ENCODE data around the gene SMIM45.
A peak's percentile ranks its signal among the peaks of the same experiment; 100 is the strongest.

The SMIM45 gene

GRCh38 chr22:41989246-41989645 is 37.3 kb downstream of the SMIM45 start:
- no peak for TF ChIP-seq CTCF (IDR thresholded peaks at IDR 0.05; ENCODE audit: low read depth, low read length, missing control alignments)
- no peak for DNase-seq (ENCODE audit: low read depth)
- in situ Hi-C loops (cut with HindIII; ENCODE audit: low sequenced_read_pairs), result no loop called here
- no peak overlapping the region for H3K4me3 ChIP-seq (ENCODE audit: low read depth, low read length)

GRCh38 chr22:41991111-41991510 is 39.2 kb downstream of the SMIM45 start:
- in situ Hi-C loops (cut with HindIII; ENCODE audit: low sequenced_read_pairs), result no loop called here
- DNase-seq (ENCODE audit: low read depth), result no peak
- TF ChIP-seq CTCF (IDR thresholded peaks at IDR 0.05; ENCODE audit: low read depth, low read length, missing control alignments), result no peak
- no peak overlapping the region for H3K4me3 ChIP-seq (ENCODE audit: low read depth, low read length)

- DNase-seq (ENCODE audit: low read depth), result no peak
- no peak overlapping the region for H3K4me3 ChIP-seq (ENCODE audit: low read depth, low read length)
These were observed 40.5 kb downstream of the SMIM45 start for GRCh38 chr22:41992496-41992895.

DNA sequence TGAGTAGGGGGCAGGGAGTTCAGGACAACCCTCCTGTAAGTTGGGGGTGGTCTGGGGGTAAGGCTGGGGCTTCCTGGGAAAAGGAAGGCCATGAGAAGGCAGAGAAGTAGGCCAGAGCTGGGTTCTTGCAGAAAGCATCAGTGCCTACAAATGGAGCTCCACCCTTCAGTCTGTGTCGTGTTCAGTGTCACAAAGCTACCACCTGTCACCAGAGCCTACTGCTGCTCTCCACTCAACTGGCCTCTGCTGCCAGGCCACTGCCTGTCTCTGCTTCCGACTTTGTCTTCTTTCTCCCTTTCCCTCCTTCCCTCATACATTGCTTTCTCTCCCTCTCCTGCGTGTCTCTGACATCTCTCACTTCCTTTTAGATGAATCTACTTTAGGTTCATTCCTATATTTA is 43.3 kb downstream of the SMIM45 start:
- no peak for TF ChIP-seq CTCF (IDR thresholded peaks at IDR 0.05; ENCODE audit: low read depth, low read length, missing control alignments)
- DNase-seq (ENCODE audit: low read depth), result no peak
- H3K4me3 ChIP-seq (ENCODE audit: low read depth, low read length), result no peak overlapping the region
- in situ Hi-C loops (cut with HindIII; ENCODE audit: low sequenced_read_pairs), result no loop called here

More at GRCh38 chr22:41992496-41992895, 40.5 kb downstream of the SMIM45 start:
- no peak for TF ChIP-seq CTCF (IDR thresholded peaks at IDR 0.05; ENCODE audit: low read depth, low read length, missing control alignments)
- in situ Hi-C loops (cut with HindIII; ENCODE audit: low sequenced_read_pairs), result no loop called here

DNA sequence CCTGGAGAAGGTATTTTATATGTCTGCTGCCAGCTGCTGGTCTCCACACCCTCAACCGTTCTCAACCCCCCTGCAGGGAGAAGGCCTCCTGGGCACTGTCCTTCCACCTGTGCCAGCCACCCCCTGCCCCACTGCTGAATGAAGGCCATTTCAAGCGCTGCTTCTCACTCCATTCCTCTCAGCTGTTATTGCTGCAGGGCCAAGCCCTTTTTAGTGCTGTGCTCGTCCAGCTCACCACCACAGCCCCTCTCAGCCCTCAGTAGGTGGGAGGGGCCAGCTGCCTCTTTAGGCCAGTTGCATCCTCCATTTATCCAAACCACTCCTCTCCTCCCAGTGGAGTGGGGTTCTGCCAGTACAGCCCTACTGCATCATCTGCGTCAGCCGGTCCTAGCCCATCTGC is 44.9 kb downstream of the SMIM45 start:
- no peak overlapping the region for H3K4me3 ChIP-seq (ENCODE audit: low read depth, low read length)
- in situ Hi-C loops (cut with HindIII; ENCODE audit: low sequenced_read_pairs), result no loop called here
- no peak for TF ChIP-seq CTCF (IDR thresholded peaks at IDR 0.05; ENCODE audit: low read depth, low read length, missing control alignments)
- no peak for DNase-seq (ENCODE audit: low read depth)

DNA sequence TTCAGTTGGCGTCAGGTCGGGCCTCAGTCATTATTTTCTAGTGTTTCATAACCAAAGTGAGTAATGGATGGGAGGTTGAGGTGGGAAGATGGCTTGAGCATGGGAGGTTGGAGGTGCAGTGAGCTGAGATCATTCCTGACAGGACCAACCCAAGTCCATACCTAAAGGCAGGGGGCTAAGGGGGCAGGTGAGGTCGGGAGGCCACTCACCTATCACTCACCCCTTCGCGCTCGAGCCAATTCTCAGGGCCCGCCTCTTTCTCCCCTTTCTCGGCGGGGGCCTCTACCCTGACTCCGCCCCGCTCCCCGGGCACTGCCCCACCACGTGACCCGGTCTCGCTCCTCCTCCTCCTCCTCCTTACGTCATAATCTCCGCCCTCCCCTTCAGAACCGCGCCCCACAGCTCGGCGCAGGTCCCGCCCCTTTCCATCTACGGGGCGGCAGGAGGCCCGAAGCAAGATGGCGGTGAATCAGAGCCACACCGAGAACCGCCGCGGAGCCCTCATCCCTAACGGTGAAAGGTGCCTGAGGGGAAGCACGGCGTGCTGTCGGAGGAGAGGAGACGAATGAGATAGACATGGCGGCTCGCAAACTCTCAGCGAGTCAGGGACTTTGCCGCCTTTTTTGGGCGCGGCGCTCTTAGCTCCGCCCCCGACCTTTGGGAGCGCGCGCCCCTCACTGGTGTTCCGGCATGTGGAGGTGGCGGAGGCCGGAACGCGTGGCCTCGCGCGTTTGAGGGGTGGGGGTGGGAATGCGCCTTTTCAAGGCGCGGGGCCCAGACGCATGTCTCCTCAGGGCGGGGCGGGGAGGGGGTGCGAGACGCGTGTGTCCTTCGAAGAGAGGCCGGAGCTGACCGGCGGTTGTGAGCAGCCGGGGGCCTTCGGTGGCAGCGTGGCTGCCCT is 46.7 kb downstream of the SMIM45 start, which contains the start of gene WBP2NL:
TSS of gene WBP2NL (plus strand) at position 428 of the 901 bp plus-strand sequence. CDS start at position 459, 31 bp downstream.
- peak; percentile 20 for DNase-seq (ENCODE audit: low read depth)
- in situ Hi-C loops (cut with HindIII; ENCODE audit: low sequenced_read_pairs), result no loop called here
- H3K4me3 ChIP-seq (ENCODE audit: low read depth, low read length), result peak within 1 kb of the TSS; percentile 37
- no peak for TF ChIP-seq CTCF (IDR thresholded peaks at IDR 0.05; ENCODE audit: low read depth, low read length, missing control alignments)
